Vagina (tissue), 2 donors: ENCODE data around the gene SLC7A11. TPM values are rescaled to one million over a fixed set of nuclear protein-coding genes. Genes with fewer than 3 reads are reported as not detected.
A peak's percentile ranks its signal among the peaks of the same experiment; 100 is the strongest.

Experiments used
- DNase-seq, 2 donors: peaks; one replicate each; pipeline ENCODE4 v3.0.0-alpha.2; 2017; ENCODE audit errors: extremely low spot score in 2 of 2
- H3K27ac ChIP-seq: fragments of 200-600 bp; sonication (generic); one replicate; pipeline ENCODE4 v1.5.1; 2019
- H3K27me3 ChIP-seq: fragments of 200-600 bp; sonication (generic); one replicate; pipeline ENCODE4 v1.5.1; 2019
- H3K36me3 ChIP-seq, 2 donors: fragments of 200-600 bp; sonication (generic); one replicate each; pipeline ENCODE4 v1.5.1; 2017 to 2019
- H3K4me1 ChIP-seq: fragments of 200-600 bp; sonication (generic); one replicate; pipeline ENCODE4 v1.5.1; 2019
- H3K4me3 ChIP-seq, 2 donors: fragments of 200-600 bp; sonication (generic); 1 replicate in 1 of 2; 2 replicates in 1 of 2; pipeline ENCODE4 v1.5.1; 2016 to 2019
- H3K9me3 ChIP-seq: fragments of 200-600 bp; sonication (generic); one replicate; pipeline ENCODE4 v1.5.1; 2019
- CTCF ChIP-seq, 3 experiments: fragments of 450-650 bp in 2 of 3; fragments of 200-600 bp in 1 of 3; sonication (generic) in 1 of 3; IDR thresholded peaks; one replicate each; pipeline ENCODE4 v1.5.1; 2017 to 2019; ENCODE audit warnings: antibody characterized with exemption in 3 of 3, mild to moderate bottlenecking in 2 of 3, moderate library complexity in 2 of 3
- POLR2A ChIP-seq, 2 donors: fragments of 450-650 bp; IDR thresholded peaks; one replicate each; pipeline ENCODE4 v1.6.1; 2017; ENCODE audit warnings: antibody characterized with exemption in 2 of 2, mild to moderate bottlenecking in 2 of 2, moderate library complexity in 2 of 2
- POLR2AphosphoS5 ChIP-seq, 2 donors: sonication (generic); formaldehyde crosslinking; IDR thresholded peaks; one replicate each; pipeline ENCODE4 v1.9.0; 2017; ENCODE audit warnings: antibody characterized with exemption in 2 of 2, mild to moderate bottlenecking in 2 of 2, low read depth in 1 of 2; ENCODE audit not compliant: insufficient read depth in 1 of 2
- intact Hi-C: fragments of 100-400 bp; cut with DNase I; formaldehyde crosslinking; loops from one replicate; pipeline ENCODE4 v1.15.1; 2023
- total RNA-seq: library from RNA; depleted of rRNA; stranded (reverse); fragments of >200 nt; gene quantifications from one replicate; pipeline ENCODE4 v1.2.3, GENCODE V29; 2016

The SLC7A11 gene
- total RNA-seq, 1 donor from 2014 or later, result 1.5 TPM

DNA sequence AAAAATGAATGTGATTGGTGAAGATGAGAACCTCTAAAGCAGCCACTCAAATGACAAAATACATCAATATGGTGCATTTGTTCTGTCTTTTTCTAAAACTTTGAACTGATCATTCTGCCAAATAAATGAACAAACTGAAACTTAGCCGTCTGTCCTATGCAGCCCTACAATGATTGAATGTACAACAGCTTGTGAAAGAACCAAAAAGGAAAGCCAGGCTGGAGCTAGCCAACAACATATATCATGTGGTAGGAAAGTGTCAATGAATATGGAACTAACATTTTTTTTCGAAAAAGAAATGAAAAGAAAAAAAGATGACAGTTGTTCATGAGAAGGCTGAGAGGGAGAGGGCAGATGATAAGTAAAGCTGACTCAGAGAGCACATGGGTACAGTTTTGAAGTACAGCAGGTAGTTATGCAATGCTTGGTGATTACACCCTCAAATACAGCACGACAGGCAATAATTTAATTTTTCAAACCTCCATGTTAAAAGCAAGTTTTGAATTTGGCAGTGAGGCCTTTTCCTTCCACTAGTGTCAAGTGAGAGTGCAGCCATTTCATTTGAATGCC lies 21.2 kb upstream of the SLC7A11 start:
- intact Hi-C loops, result no loop called here
- no peak overlapping the region for H3K27ac ChIP-seq
- DNase-seq, result no peak
- no peaks in the 10 kb centered on the region for H3K36me3 ChIP-seq
- no peaks in the 10 kb centered on the region for H3K27me3 ChIP-seq
- no peaks in the 10 kb centered on the region for H3K4me1 ChIP-seq
- TF ChIP-seq POLR2A (IDR thresholded peaks at IDR 0.05) (no peak), POLR2AphosphoS5 (IDR thresholded peaks at IDR 0.05; ENCODE audit: insufficient read depth in 1 of 2, low read depth in 1 of 2) (no peak), CTCF (IDR thresholded peaks at IDR 0.05) (no peak)
- H3K4me3 ChIP-seq, result no peak overlapping the region
- H3K9me3 ChIP-seq, result no peaks in the 10 kb centered on the region

DNA sequence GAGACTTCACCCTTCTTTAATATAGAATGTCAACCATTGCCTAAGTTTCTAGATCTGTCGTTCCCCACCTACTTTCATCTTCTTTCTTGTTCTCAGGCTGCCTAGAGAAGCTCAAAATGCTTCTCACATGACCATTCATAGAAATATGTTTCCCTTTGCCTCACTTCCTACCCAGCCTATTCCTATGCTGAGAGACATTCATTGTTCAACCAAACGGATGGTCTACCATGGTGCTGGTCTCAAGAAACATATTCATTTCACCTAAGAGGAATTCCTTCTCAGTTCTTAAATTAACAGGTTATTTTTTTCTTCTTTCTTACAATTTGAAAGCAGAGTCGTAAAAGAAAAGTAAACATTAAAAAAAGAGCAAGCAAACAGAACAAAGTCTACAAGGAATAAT lies 20.3 kb upstream of the SLC7A11 start:
- intact Hi-C loops, result no loop called here
- TF ChIP-seq POLR2AphosphoS5 (IDR thresholded peaks at IDR 0.05; ENCODE audit: insufficient read depth in 1 of 2, low read depth in 1 of 2), result no peak
- TF ChIP-seq CTCF (IDR thresholded peaks at IDR 0.05), result no peak
- TF ChIP-seq POLR2A (IDR thresholded peaks at IDR 0.05), result no peak
- no peaks in the 10 kb centered on the region for H3K27me3 ChIP-seq

DNA sequence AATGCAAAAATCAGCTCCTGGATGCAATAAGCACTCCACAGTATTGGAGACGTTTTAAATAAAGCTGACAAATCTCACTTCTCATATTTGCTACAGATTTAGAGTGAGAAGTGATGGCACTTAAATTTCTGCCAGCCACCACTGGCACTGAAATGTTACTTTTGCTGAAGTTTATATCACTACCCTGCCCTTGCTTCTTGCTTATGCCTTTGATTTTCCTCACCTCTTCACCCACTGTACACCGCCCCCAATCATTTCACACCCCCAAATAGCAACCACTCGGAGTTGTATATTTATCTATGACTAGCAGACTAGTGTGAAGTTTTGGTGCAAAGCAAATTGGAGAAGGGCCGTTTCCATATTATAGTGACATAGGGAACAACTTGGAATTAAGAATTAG lies 19.9 kb upstream of the SLC7A11 start:
- Histone ChIP-seq H3K36me3 (no peaks in the 10 kb centered on the region), H3K4me1 (no peaks in the 10 kb centered on the region), H3K27ac (no peak overlapping the region), H3K4me3 (no peak overlapping the region), H3K27me3 (no peaks in the 10 kb centered on the region), H3K9me3 (no peaks in the 10 kb centered on the region)
- intact Hi-C loops, result no loop called here
- TF ChIP-seq POLR2AphosphoS5 (IDR thresholded peaks at IDR 0.05; ENCODE audit: insufficient read depth in 1 of 2, low read depth in 1 of 2) (no peak), POLR2A (IDR thresholded peaks at IDR 0.05) (no peak), CTCF (IDR thresholded peaks at IDR 0.05) (no peak)
- no peak for DNase-seq

More for the DNA sequence above, 20.3 kb upstream of the SLC7A11 start:
- no peaks in the 10 kb centered on the region for H3K4me1 ChIP-seq
- no peak overlapping the region for H3K4me3 ChIP-seq
- no peaks in the 10 kb centered on the region for H3K9me3 ChIP-seq
- no peak for DNase-seq
- no peaks in the 10 kb centered on the region for H3K36me3 ChIP-seq
- H3K27ac ChIP-seq, result no peak overlapping the region

GRCh38 chr4:138259824-138260223 lies 17.7 kb upstream of the SLC7A11 start:
- H3K9me3 ChIP-seq, result no peaks in the 10 kb centered on the region
- no peaks in the 10 kb centered on the region for H3K27me3 ChIP-seq
- no peak overlapping the region for H3K4me3 ChIP-seq
- H3K4me1 ChIP-seq, result no peaks in the 10 kb centered on the region
- no peak overlapping the region for H3K27ac ChIP-seq
- TF ChIP-seq POLR2AphosphoS5 (IDR thresholded peaks at IDR 0.05; ENCODE audit: insufficient read depth in 1 of 2, low read depth in 1 of 2), result peak in 1 of 2 donors; percentile 79
- no peak for TF ChIP-seq CTCF (IDR thresholded peaks at IDR 0.05)
- TF ChIP-seq POLR2A (IDR thresholded peaks at IDR 0.05), result no peak
- intact Hi-C loops, result no loop called here
- no peak for DNase-seq
- no peaks in the 10 kb centered on the region for H3K36me3 ChIP-seq

- no peak for DNase-seq
- Histone ChIP-seq H3K9me3 (no peaks in the 10 kb centered on the region), H3K4me1 (no peaks in the 10 kb centered on the region), H3K36me3 (no peaks in the 10 kb centered on the region), H3K27ac (no peak overlapping the region), H3K27me3 (no peaks in the 10 kb centered on the region), H3K4me3 (no peak overlapping the region)
- TF ChIP-seq CTCF (IDR thresholded peaks at IDR 0.05) (no peak), POLR2A (IDR thresholded peaks at IDR 0.05) (no peak), POLR2AphosphoS5 (IDR thresholded peaks at IDR 0.05; ENCODE audit: insufficient read depth in 1 of 2, low read depth in 1 of 2) (no peak)
- intact Hi-C loops, result no loop called here
Measured at GRCh38 chr4:138259271-138259670, 17.1 kb upstream of the SLC7A11 start.
